AG09309 (cell line): ENCODE data around the gene LRRC1.

ENCODE experiments used
- DNase-seq: peaks from one replicate; pipeline ENCODE4 v3.0.0-alpha.2; 2010; ENCODE audit warnings: low read depth
- H3K4me3 ChIP-seq: 2 replicates; pipeline ENCODE4 v1.5.1; 2011; ENCODE audit warnings: mild to moderate bottlenecking, low read depth, low read length, moderate library complexity; ENCODE audit not compliant: control insufficient read depth
- TF ChIP-seq, protein P1 (sequence below): IDR thresholded peaks from 2 replicates; pipeline ENCODE4 v1.5.1; 2011; ENCODE audit warnings: mild to moderate bottlenecking, low read depth, low read length, inconsistent platforms; ENCODE audit not compliant: insufficient read depth, control insufficient read depth; ENCODE audit errors: missing control alignments

LRRC1 gene

DNA sequence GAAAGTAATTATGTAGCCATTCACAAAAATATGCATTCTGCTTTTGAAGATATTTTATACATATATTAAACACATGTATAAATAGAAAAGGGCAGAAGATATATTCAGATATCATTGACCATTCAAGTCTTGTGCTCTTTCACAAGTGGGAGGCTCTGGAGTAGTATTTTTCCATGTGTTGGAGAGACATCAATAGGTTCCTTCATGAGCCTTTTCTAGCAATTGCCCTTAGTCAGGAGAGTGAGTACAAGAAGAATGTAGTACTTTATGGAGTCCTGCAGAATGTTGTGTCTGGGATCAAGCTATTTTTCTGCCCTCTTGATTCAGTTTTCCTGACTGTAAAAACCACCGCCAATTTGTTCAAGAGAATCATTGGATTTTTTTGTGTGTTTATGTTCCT is 117.9 kb downstream of the LRRC1 start:
- no peak overlapping the region for H3K4me3 ChIP-seq
- TF ChIP-seq, protein P1, sequence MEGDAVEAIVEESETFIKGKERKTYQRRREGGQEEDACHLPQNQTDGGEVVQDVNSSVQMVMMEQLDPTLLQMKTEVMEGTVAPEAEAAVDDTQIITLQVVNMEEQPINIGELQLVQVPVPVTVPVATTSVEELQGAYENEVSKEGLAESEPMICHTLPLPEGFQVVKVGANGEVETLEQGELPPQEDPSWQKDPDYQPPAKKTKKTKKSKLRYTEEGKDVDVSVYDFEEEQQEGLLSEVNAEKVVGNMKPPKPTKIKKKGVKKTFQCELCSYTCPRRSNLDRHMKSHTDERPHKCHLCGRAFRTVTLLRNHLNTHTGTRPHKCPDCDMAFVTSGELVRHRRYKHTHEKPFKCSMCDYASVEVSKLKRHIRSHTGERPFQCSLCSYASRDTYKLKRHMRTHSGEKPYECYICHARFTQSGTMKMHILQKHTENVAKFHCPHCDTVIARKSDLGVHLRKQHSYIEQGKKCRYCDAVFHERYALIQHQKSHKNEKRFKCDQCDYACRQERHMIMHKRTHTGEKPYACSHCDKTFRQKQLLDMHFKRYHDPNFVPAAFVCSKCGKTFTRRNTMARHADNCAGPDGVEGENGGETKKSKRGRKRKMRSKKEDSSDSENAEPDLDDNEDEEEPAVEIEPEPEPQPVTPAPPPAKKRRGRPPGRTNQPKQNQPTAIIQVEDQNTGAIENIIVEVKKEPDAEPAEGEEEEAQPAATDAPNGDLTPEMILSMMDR: no peak
- no peak for DNase-seq

DNA sequence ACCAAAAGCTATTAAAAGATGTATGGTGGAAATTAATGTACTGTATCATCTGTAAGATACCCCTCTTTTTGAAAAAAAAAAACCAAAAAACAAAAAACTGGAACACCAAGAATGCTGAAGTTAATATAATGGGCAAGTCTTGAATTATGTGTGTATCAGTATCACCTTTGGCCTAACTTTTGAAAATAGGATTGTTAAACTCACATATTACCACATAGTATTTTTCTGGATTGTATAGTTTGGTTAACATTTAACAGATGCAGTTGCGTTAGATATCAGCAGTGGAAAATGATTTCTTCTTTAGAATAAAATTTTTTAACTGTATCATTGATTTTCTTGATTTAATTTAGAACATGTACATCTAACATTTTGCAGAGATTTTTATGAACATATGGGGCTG is 118.5 kb downstream of the LRRC1 start:
- TF ChIP-seq, protein P1: no peak
- no peak overlapping the region for H3K4me3 ChIP-seq
- DNase-seq: no peak

DNA sequence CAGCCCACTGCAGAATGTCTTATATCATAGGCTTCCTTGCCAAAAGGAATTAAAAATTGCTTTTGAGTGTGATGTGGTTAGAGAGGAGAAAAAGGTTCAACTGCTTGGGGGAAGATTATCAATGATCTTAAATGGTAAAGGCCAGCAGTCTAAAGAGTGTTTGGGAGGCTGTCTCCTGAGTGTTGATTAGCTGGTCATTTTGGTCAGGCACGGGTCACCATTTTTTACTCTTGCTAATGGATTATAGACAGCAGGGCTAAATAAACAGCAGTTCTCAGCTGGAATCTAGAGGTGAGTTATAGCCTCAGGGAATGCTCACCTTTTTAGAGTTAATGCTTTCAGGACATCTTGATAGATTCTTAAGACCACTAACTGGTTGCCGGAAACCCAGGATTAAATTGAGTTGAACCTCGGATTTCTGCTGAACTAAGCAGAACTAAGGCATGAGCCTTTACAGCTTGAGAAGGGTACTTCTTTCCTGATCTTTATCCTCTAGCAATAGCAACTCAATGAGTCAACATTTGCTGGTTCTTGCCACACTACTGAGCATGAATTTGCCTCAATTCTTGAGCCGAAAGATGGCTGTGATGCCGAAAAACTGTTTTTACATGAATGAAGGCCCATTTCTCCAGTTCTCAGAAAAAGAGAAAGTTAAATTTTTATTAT is 120.4 kb downstream of the LRRC1 start:
- no peak for DNase-seq
- H3K4me3 ChIP-seq: no peak overlapping the region
- TF ChIP-seq, protein P1: no peak

DNA sequence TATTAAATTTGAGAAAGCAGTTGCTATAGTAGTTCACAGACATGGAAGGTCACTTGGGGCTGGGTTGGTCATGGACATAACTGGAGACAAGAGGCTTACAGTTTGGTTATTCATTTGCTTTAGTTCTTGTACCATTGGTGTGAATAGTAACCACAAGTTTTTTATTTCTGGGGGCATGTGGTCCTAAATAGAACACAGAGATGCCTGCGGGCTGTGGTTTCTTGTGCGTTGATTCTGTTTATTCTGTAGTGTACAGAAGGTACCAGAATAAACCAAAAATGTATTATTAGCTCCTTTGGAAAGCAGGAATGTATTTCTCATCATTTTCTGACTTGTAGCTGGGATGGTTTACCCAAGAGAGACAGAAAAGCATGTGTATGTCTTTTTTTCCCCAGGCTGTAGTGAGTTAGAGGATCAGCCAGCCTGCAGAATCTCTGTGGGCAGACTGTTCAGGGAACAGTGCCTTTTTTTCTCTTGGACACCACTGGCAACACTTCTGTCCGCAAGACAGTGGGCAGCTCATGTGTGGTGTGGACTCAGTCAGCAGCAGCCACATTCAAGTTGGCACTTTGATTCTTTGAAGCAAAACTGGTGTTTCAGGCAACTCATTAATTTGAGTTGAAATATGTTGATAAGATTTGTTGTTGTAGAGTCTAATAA is 122.1 kb downstream of the LRRC1 start:
- TF ChIP-seq, protein P1: no peak
- DNase-seq: no peak
- no peak overlapping the region for H3K4me3 ChIP-seq

DNA sequence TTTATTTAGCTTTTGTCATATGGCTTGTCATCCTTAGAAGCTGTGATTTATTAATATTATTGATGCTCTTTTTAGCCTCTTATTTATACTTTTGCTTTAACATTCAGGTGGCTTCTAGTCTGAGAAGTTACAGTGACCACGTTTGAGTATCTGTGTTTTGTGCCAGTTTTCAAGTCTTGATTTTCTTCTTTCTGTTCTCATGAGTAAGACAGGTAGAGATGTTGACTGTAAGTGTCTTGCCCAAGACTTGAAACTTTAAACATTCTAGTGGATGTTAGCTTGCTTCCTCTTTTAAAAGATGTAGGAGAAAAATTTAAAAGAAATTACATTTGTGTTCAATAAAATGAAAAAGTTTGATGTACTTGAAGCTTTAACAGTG is 122.6 kb downstream of the LRRC1 start:
- TF ChIP-seq, protein P1: no peak
- H3K4me3 ChIP-seq: no peak overlapping the region
- DNase-seq: no peak

DNA sequence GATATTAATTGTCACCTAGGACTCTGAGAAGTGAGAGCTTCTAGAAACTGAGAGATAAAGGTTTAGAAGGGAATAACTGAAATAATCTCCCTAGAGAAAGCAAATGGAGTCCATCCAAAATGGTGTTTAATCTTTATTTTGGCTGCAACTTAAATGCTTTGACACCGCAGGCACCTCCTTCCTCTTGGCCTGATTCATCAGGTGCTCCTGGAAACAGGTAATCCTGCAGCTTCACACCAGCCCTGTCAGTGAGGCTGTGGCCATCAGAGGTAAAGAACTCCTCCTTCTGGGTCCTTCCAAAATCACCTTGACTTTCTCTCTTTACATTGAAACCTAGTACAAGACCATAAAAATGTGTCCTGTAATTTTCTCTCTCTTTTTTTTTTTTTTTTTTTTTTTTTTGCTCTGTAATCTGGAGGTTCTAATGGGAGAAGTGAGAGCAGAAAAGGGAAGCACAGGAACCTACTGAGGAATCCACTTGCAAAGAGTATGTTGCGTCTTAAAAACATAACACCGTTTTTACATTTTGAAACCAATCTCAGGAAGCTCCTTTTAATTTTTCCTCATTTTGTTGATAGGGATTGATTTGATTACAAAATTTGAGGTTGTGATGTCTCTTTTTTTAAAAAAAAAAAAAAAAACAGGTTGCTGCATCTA is 124.2 kb downstream of the LRRC1 start:
- TF ChIP-seq, protein P1: no peak
- no peak overlapping the region for H3K4me3 ChIP-seq
- DNase-seq: no peak
